ENCODE results near the gene RNF144A. TPM values are rescaled to one million over a fixed set of nuclear protein-coding genes. Genes with fewer than 3 reads are reported as not detected.
A peak's percentile ranks its signal among the peaks of the same experiment; 100 is the strongest.

The RNF144A gene
- total RNA-seq, 1 donor from 2014 or later: 23.5 TPM

DNA sequence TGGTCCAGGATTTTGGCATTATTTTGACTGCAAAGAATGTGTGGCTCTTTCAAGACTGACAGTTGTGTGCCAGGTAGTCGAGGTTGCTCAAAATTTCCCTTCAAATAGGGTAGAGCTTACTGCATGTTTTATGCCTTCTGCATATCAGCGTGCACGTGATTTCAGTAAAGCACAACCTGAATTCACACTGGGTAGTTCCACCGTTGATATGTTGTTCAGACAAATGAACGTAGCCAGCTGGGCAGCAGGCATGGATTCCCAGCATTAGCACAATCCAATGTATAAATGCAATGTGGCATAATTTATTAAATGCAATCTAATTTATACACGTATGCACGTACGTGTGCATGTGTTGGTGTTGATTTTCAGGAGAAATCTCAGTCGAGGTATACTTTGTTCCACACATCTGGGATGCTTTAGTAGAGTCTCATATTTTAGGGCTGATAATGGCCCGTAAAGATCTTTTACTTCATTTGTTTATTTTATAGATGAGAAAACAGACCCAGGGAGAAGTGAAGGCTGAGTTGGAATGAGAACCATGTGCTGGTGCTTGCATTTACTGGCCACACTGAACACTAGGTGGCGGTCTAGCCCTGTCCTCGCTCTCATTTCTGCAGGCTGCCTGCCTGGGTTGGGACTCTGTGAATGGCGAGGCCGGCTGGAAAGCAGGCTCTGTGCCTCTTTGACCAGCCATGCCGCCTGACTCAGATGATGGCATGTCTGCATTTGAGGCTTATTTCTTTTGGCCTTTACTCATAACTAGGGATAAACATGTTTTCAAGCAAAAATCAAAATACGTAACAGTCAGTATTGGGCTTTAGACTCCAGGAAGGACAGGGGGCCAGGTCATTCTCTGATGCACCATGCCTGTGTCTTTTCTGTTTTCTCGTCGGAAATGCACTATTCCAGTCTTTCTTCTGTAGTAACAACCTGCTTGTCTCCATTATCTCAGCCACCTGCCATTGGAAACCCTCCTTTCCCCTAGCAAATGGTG is 120.4 kb downstream of the RNF144A start:
- Histone ChIP-seq H3K4me3 (ENCODE audit: low read depth, low read length) (no peak overlapping the region), H3K27me3 (ENCODE audit: control insufficient read depth, insufficient read depth, low read length) (no peaks in the 10 kb centered on the region), H3K36me3 (ENCODE audit: control insufficient read depth, insufficient read depth, low read length) (no peaks in the 10 kb centered on the region)
- TF ChIP-seq, protein P1, sequence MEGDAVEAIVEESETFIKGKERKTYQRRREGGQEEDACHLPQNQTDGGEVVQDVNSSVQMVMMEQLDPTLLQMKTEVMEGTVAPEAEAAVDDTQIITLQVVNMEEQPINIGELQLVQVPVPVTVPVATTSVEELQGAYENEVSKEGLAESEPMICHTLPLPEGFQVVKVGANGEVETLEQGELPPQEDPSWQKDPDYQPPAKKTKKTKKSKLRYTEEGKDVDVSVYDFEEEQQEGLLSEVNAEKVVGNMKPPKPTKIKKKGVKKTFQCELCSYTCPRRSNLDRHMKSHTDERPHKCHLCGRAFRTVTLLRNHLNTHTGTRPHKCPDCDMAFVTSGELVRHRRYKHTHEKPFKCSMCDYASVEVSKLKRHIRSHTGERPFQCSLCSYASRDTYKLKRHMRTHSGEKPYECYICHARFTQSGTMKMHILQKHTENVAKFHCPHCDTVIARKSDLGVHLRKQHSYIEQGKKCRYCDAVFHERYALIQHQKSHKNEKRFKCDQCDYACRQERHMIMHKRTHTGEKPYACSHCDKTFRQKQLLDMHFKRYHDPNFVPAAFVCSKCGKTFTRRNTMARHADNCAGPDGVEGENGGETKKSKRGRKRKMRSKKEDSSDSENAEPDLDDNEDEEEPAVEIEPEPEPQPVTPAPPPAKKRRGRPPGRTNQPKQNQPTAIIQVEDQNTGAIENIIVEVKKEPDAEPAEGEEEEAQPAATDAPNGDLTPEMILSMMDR (IDR thresholded peaks at IDR 0.05; ENCODE audit: insufficient read depth, low read length, poor library complexity, severe bottlenecking): peak; percentile 80
- DNase-seq (ENCODE audit: low read depth): no peak

DNA sequence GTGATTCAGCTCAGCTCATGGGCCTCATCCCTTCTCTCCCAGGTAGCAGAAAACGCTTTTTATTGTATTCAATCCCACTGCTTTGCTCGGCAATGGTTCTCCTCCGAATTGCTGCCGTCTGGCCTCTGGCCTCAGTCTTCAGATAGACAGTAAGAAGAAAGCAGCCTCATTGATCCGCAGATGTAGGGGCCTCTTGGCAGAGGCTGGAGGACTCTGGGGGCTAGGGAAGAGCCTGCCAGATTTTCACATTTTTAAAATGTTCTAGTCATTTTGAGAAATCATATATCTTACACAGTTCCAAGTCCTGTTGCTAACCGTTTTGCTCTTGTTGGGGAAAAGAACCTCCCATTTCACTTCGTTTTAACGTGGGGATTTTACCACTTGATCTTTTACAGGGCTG is 123.3 kb downstream of the RNF144A start:
- TF ChIP-seq, protein P1 (IDR thresholded peaks at IDR 0.05; ENCODE audit: insufficient read depth, low read length, poor library complexity, severe bottlenecking): no peak
- DNase-seq (ENCODE audit: low read depth): no peak
- Histone ChIP-seq H3K4me3 (ENCODE audit: low read depth, low read length) (no peak overlapping the region), H3K36me3 (ENCODE audit: control insufficient read depth, insufficient read depth, low read length) (no peaks in the 10 kb centered on the region), H3K27me3 (ENCODE audit: control insufficient read depth, insufficient read depth, low read length) (no peaks in the 10 kb centered on the region)

DNA sequence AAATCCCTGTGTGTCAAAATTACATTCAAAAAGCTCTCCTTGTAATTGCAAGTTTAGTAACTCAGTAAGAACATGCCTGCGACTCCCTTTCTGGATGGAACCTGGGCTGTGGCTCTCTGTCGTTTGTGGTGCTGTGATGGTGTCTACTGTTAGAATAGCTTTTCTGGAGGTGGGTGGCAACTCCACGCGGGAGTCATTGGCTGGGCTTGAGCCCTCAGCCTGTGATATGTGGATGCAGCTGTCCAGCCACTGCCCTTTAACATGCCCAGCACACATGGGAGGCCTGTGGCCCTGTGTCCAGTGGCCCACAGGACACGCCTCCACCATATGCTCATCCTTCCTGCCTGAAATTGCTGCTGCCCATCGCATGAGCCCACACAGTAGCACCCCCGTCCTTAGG is 124.2 kb downstream of the RNF144A start:
- Histone ChIP-seq H3K4me3 (ENCODE audit: low read depth, low read length) (no peak overlapping the region), H3K27me3 (ENCODE audit: control insufficient read depth, insufficient read depth, low read length) (no peaks in the 10 kb centered on the region), H3K36me3 (ENCODE audit: control insufficient read depth, insufficient read depth, low read length) (no peaks in the 10 kb centered on the region)
- DNase-seq (ENCODE audit: low read depth): no peak
- TF ChIP-seq, protein P1 (IDR thresholded peaks at IDR 0.05; ENCODE audit: insufficient read depth, low read length, poor library complexity, severe bottlenecking): no peak

DNA sequence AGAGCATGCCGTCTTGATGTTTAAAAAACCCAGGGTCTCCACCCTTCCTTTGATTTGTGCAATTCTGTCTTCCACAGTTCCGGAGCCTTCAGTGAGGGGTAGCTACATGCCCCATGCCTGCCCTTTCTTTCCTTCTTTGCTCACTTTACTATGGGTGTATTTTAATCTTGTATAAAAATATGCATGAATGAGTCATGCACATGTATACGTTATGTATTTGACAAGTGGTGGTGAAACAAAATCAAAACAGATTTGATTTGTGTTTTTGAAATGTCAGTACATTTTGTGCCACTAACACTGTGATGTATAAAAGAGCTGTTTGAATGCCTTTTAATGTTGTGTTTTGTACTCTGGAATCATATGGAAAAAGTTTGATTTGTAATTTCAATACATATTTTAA is 126.5 kb downstream of the RNF144A start:
- Histone ChIP-seq H3K4me3 (ENCODE audit: low read depth, low read length) (no peak overlapping the region), H3K27me3 (ENCODE audit: control insufficient read depth, insufficient read depth, low read length) (no peaks in the 10 kb centered on the region), H3K36me3 (ENCODE audit: control insufficient read depth, insufficient read depth, low read length) (no peaks in the 10 kb centered on the region)
- DNase-seq (ENCODE audit: low read depth): no peak
- TF ChIP-seq, protein P1 (IDR thresholded peaks at IDR 0.05; ENCODE audit: insufficient read depth, low read length, poor library complexity, severe bottlenecking): no peak

DNA sequence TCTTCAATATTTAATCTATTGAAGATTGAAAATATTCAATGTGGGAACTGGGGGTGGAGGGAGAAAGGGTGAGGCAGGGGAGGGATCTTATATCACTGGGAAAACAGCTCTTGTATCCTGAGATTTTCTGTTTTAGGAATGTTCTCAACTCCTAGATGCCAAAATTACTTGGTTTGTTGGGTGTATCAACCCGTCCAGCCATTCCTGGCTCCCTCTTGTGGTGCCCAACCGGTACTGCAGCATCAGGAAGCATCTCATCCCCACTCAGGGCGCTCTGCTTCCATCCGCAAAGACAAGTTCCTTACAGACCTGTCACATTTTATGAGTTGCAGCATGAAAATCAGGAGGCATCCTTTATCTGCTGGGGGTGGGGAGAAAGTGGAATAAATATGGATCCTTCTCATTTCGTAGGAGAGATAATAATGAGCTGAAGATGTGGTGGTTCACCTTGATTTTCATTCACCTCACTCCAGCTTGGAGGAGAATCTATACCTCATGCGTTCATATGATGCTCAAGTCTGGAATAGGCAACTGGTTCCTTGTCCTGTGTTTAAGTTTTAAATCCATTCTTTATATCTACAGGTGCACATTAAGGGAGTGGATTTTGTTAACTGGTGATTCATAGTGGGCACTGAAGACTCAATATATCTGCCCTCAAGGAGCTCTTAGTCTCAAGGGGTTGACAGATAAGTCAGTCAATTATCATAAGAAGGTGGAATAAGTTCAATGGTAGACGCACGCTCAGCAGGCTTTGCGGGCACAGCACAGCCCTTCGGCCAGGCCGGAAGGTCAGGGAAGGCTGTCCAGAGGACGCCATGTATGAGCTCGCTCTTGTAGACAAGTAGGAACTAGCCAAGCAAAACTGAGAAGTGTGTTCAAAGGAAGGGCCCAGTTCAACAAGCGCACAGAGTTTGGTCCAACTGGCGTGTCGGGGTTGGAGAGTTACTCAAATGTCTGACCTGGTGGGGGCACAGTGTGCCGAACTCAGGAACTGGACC is 127.3 kb downstream of the RNF144A start:
- H3K36me3 ChIP-seq (ENCODE audit: control insufficient read depth, insufficient read depth, low read length): no peaks in the 10 kb centered on the region
- no peak overlapping the region for H3K4me3 ChIP-seq (ENCODE audit: low read depth, low read length)
- no peaks in the 10 kb centered on the region for H3K27me3 ChIP-seq (ENCODE audit: control insufficient read depth, insufficient read depth, low read length)
- no peak for DNase-seq (ENCODE audit: low read depth)
- TF ChIP-seq, protein P1 (IDR thresholded peaks at IDR 0.05; ENCODE audit: insufficient read depth, low read length, poor library complexity, severe bottlenecking): peak; percentile 95
